Tibial nerve (tissue), 4 donors: Measurements from ENCODE around the gene CLNK.

Source experiments
- EP300 ChIP-seq, 2 donors: sonication (generic); formaldehyde crosslinking; IDR thresholded peaks; one replicate each; pipeline ENCODE4 v1.6.1; 2017; ENCODE audit warnings: antibody characterized with exemption in 2 of 2, mild to moderate bottlenecking in 1 of 2
- POLR2A ChIP-seq, 2 donors: fragments of 450-650 bp; IDR thresholded peaks; one replicate each; pipeline ENCODE4 v1.6.1; 2017; ENCODE audit warnings: antibody characterized with exemption in 2 of 2, mild to moderate bottlenecking in 2 of 2, moderate library complexity in 2 of 2
- TF ChIP-seq, protein P1 (sequence below), 5 experiments: fragments of 200-600 bp in 3 of 5; fragments of 450-650 bp in 2 of 5; sonication (generic) in 3 of 5; IDR thresholded peaks; one replicate each; pipeline ENCODE4 v1.5.1; 2016 to 2019; ENCODE audit warnings: antibody characterized with exemption in 5 of 5, mild to moderate bottlenecking in 3 of 5, moderate library complexity in 2 of 5

- TF ChIP-seq, protein P1, sequence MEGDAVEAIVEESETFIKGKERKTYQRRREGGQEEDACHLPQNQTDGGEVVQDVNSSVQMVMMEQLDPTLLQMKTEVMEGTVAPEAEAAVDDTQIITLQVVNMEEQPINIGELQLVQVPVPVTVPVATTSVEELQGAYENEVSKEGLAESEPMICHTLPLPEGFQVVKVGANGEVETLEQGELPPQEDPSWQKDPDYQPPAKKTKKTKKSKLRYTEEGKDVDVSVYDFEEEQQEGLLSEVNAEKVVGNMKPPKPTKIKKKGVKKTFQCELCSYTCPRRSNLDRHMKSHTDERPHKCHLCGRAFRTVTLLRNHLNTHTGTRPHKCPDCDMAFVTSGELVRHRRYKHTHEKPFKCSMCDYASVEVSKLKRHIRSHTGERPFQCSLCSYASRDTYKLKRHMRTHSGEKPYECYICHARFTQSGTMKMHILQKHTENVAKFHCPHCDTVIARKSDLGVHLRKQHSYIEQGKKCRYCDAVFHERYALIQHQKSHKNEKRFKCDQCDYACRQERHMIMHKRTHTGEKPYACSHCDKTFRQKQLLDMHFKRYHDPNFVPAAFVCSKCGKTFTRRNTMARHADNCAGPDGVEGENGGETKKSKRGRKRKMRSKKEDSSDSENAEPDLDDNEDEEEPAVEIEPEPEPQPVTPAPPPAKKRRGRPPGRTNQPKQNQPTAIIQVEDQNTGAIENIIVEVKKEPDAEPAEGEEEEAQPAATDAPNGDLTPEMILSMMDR (IDR thresholded peaks at IDR 0.05) = no peak
- TF ChIP-seq POLR2A (IDR thresholded peaks at IDR 0.05) = no peak
- no peak for TF ChIP-seq EP300 (IDR thresholded peaks at IDR 0.05)
Measured at GRCh38 chr4:10722957-10723356, 38.4 kb upstream of the CLNK start.
